GM18526 (cell line): ENCODE results near the gene FBXW9.

Experiments
- POLR2A ChIP-seq: IDR thresholded peaks from 3 replicates; pipeline ENCODE4 v1.6.1; 2011; ENCODE audit not compliant: insufficient read length; ENCODE audit errors: extremely low read depth

FBXW9 gene

DNA sequence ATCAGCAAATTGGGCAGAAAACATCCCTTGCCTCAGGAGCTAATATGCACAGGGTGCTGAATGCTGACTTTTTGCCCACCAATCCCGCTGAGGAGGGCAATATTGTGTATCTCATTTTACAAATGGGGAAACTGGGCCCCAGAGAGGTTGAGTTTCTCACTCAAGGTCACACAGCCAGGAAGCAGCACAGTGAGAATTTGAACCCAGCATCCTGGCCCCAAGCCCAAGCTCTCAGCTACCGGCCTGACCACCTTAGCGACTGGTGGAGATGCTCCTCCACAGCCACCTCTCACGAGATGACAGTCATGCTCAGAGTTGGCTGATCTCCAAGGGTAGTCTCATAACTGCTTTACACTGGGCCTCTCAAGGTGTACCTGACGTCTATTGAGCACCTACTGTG is 3.5 kb downstream of the FBXW9 start:
- TF ChIP-seq POLR2A, result no peak

DNA sequence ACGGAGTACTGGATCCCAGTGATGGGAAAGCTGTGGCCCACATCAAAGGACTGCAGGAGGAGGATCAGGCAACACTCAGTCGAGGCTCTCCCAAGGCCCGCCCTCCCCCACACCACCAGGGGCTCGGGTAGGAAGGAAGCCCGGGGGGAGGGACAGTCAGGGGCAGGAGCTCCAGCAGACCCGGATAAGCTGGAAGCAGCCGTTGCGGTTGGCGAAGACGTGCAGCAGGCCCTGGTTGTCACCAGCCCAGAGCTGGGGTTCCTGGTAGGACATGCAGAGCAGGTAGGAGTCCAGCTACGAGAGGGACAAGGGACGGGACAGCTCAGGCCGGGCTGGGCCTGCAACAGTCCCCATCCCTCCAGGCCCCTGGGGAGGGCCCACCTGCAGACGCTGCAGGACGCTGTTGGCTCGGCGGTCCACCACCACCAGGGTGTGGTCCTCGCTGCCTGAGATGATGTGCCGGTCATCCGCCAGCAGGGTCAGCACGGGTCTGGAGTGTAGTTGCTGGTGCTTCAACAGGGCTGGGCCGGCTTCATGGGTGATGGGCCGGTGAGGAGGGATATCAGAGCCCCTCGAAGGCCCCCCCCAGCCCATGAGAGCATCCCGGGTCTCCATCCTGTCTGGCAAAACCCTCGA is 6.7 kb downstream of the FBXW9 start:
- no peak for TF ChIP-seq POLR2A

DNA sequence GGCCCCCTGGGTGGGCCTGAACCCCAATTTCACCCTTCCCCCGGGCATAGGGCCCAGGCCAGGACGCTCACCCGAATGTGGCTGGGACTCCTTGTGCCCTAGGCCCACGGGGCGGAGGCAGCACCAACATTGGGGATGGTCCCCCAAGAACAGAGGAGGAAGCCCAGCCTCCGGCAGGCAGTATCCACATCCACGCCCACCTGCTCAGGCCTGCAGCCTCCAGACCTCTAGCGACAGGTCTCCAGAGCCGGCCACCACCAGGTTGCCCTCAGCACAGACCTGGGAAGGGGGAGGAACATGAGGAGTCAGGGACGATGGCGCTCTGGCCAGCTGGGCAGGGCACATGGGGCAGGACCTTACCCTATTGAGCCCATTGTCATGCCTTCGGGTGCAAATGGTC is 7.4 kb downstream of the FBXW9 start:
- TF ChIP-seq POLR2A, result no peak

DNA sequence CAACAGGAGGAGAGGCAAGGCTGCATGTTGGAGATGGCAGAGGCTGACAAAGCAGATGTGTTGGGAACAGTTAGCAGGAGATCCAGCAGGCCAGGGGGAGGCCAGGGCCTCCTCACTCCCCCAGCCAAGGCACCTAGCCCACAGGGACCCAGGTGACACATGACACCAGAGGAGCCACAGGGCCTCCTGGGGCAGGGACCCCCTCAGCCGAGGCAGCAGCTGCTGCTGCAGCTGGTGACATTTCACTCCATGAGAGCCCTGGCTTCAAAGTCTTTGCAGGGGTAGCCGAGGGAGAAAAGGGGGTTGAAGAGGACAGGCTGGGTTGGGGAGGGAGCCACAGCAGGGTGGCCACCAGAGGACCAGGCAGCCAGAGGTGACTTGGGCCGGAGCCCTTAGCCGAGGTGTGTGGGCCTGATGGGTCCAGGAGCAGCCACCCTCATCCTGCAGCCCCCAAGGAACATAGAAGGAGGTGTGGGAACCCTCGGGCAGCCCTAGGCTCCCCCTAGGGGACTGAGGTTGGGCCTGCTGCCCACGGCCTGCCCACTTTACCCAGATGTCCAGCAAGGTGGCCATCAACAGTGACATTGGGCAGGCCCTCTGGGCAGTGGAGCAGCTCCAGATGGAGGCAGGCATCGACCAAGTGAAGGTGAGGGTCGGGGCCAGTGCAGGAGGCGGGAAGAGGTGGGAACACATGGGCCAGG is 8.8 kb downstream of the FBXW9 start, which contains the start of gene GNG14:
GNG14 (plus strand) TSS at position 503 of the 701 bp plus-strand sequence; CDS start at position 554, 51 bp downstream.
- no peak for TF ChIP-seq POLR2A

DNA sequence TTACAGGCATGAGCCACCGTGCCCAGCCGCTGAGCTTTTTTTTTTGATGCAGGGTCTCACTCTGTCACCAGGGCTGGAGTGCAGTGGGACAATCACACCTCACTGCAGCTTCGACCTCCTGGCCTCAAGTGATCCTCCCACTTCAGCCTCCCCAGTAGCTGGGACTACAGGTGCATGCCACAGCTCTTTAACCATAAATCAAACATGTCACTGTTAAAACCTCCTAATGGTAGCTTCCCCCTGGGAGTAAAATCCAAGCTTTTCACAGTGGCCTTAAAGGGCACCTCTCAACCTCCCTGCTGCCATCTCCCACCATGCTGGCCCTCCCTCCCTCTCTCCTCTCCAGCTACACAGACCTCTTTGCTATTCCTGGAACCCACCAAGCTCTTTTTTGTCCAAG is 10.6 kb downstream of the FBXW9 start:
- no peak for TF ChIP-seq POLR2A

DNA sequence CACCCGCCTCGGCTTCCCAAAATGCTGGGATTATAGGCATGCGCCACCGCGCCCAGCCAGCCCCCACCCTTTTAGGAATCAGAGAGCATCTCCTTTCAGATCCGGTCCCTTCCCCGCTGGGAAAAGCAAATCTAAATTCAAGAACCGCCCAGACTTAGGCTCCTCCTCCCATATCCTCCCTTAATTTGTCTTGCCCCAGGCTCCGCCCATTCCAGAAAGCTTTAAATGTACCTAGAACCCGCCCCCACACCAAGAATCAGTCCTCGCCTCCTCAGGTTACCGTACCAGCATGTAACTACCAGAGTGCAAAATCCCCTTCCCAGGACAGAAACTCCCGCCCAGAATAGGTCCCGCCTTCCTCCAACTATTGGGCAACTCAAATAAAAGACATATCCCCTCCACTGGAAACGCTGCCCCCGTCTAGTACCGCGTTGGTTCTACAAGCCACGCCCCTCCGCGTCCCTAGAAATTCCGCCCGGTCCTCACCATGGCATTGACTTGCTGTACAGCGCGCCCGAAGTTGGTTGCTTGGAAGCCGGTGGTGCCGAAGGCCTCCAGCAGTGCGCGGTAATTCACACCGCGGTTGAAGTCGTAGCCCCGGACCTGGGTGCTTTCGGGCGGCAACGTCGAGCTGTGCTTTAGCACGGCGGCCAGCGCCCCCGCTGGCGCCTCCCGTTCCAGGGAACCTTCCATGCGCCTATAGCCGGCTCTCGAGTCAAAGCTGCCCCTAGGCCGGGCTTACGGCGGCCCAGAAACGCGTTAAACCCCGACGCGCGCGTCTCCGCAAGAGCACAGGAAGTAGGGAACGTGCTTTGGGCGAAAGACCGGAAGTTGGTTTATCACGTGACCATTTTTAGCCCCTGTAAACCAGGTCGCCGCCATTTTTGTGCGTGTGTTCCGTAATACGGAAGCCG is 15.1 kb downstream of the FBXW9 start, which contains the start of gene DHPS:
DHPS (minus strand) TSS at position 807 of the 914 bp plus-strand sequence; CDS start at position 693, 114 bp downstream.
- peak; percentile 65 for TF ChIP-seq POLR2A

DNA sequence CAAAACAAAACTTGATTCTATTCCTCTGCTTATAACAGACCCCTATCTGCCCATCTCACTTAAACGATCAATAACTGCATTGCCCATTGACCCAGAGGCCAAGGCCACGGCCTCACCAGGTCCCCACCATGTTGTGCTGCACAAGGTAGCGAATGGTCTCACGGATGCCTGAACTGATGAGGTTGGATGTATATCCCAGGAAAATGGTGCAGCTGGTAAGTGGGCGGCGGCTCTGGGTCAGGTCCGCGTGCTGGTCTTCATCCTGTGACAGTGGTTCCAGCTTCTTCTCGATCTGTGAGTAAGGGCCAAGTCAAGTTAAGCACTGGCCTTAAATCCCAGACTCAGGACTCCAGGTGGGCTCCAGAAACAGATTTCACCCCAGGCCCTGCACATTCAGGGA is 16.4 kb downstream of the FBXW9 start:
- TF ChIP-seq POLR2A, result no peak

DNA sequence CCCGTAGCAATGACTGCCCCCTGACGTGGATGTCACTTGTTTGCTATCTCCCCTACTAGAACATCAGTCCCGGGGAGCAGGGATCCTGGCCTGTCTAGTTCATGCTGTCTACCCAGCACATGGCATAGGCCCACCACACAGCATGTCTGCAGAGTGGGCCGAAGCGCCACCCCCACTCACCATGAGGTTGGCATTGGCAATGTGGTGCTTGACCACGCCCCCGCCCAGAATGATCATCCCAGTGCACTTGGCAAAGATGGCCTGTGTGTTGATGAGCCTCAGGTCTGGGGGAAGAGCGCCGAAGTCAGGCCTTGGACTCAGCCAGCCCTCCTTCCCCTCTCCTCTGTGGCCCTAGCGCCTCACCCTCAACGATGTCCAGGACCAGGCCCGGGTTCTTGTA is 19.5 kb downstream of the FBXW9 start:
- no peak for TF ChIP-seq POLR2A

DNA sequence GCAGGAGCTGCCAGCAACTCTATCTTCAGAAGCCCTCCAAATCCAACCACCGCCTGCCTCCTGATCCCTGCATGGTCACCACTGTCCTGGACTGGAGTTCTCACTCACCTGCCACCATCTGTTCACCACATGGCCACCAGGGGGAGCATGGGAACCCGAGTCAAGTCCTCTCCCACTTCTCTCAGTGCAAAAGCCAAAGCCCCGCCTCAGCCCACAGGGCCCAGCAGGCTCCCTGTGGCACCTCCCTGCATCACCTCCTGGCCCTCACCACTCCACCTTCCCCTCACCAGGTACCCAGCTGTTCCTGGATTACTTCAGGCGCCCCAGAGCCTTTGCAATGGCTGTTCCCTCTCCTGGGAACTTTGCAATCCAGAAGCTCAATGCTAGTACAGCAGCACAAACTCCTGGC is 20.0 kb downstream of the FBXW9 start:
- peak; percentile 32 for TF ChIP-seq POLR2A

DNA sequence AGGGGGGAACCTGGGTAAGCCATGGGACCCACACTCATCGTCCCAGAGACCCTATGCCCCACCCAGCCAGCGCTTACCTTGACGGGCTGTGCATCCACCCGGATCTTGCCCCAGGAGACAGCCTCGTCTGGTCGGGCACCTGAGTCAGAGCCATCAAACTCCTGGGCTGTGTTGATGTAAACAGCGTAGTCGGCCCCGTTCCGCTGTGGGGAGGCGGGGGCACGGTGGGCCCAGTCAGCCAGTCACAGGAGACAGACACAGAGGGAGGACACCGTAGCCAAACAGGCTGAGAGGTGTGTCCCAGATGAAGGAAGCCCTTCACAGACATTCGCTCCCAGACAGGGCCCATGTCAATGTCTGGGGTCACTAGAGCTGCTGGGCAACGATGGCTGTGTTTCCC is 20.5 kb downstream of the FBXW9 start:
- TF ChIP-seq POLR2A, result no peak

DNA sequence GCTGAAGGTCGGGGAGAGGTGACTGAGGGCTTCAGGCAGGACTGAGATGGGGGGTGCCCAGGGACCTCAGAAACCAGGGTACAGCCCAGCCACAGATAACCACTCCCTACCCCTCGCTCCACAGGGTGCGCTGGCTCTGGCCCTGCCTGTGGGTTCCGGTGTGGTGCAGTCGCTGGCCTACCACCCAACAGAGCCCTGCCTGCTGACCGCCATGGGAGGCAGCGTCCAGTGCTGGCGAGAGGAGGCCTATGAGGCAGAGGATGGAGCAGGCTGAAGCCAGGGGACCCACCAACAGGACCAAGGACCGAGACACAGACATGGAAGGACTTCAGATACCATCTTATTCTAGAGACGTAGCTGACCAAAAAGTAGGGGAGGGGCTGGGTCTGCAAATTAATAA is 21.0 kb downstream of the FBXW9 start:
- no peak for TF ChIP-seq POLR2A

DNA sequence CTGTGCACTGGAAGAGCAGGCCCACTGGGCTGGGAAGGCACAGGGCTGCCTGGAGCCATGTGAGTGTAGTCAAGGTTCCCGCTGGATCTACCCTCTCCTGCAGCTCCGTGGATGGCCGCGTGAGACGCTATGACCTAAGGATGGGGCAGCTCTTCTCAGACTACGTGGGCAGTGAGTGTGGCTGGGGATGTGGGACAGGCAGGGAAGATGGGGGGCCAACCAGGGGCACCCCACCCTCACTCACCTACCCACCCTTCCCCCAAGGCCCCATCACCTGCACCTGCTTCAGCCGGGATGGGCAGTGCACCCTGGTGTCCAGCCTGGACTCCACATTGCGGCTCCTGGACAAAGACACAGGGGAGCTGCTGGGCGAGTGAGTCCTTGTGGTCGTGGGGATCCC is 23.7 kb downstream of the FBXW9 start:
- TF ChIP-seq POLR2A, result no peak

DNA sequence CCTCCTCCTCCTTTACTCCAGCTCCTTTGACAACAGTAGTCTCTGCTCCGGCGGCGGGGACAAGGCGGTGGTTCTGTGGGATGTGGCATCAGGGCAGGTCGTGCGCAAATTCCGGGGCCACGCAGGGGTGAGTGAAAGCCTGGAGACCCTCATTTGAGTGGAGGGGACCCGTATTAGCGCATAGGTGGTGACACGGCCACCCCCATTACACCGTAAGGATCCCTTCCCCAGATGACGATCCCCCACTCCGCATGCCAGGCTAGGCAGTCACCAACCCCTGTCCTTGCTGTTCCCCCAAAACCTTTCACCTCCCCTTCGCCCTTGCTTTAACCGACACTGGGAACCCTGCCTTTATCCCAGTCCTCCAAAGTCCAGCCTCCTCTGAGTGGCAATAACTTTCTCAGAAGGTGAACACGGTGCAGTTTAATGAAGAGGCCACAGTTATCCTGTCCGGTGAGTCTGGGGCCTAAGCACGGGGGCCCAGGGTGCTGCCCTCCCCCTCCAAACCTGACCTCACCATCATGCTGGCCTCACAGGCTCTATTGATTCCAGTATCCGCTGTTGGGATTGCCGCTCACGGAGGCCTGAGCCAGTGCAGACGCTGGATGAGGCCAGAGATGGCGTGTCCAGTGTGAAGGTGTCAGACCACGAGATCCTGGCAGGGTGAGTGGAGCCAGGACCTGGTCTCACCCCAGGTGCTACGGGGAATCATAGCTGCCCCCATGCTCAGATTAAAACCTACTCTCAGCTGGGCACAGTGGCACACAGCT is 26.1 kb downstream of the FBXW9 start:
- TF ChIP-seq POLR2A, result peak; percentile 12

DNA sequence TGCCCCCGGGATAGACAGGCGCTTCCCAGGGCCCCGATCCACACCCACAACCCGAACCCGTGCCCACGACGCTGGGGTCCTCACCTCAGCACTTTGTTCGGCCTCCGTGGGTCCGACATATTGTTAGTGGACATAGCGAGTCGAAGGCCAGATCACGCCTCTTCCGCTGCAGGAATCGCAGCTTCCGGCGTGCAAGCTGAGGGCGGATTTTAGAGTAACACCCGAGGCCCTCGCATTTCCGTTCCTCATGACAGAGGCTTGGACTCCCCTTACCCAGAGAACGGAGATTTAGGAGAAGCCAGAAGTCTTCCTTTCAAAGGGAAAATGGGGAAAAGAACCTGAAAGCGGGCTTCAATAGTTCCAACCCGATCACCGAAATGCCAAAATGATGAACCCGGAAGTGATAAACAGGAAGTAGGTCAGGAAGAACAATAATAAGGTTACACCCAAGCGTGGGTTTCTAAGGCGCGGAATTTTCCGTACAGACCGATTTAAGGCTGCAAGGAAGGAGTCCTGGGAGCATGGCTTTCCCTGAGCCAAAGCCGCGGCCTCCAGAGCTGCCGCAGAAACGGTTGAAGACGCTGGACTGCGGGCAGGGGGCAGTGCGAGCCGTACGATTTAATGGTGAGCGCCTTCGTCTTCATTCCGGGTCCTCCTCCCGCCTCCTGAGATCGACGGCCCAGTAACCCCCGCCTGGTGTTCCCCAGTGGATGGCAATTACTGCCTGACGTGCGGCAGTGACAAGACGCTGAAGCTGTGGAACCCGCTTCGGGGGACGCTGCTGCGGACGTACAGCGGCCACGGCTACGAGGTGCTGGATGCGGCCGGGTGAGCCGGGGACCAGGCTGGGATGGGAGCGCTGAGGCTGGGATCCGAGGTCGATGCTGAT is 26.9 kb downstream of the FBXW9 start:
- TF ChIP-seq POLR2A, result peak; percentile 65
